Spleen (tissue), 11 donors: Measurements from ENCODE around the gene NIPAL4. TPM values are rescaled to one million over a fixed set of nuclear protein-coding genes. Genes with fewer than 3 reads are reported as not detected.

Experiments
- DNase-seq: peaks from one replicate; pipeline ENCODE4 v3.0.0-alpha.2; 2020
- H3K27ac ChIP-seq, 8 donors: fragments of 200-600 bp; sonication (generic) in 7 of 8; 1 replicate in 4 of 8; 2 replicates in 4 of 8; pipeline versions ENCODE4 v1.5.0 to v1.8.0; 2016 to 2021; ENCODE audit warnings: inconsistent platforms in 4 of 8, mild to moderate bottlenecking in 4 of 8, moderate library complexity in 1 of 8
- H3K27me3 ChIP-seq, 7 donors: fragments of 200-600 bp; sonication (generic) in 6 of 7; replicated peaks in 1 of 7; 1 replicate in 4 of 7; 2 replicates in 3 of 7; pipeline versions ENCODE4 v1.5.0 to v1.8.0; 2016 to 2021; ENCODE audit warnings: inconsistent platforms in 3 of 7, mild to moderate bottlenecking in 1 of 7
- H3K36me3 ChIP-seq, 6 donors: fragments of 200-600 bp; sonication (generic) in 5 of 6; 1 replicate in 4 of 6; 2 replicates in 2 of 6; pipeline versions ENCODE4 v1.5.0 to v1.8.0; 2016 to 2021; ENCODE audit warnings: inconsistent platforms in 2 of 6
- H3K4me1 ChIP-seq, 6 donors: fragments of 200-600 bp; sonication (generic) in 5 of 6; 1 replicate in 3 of 6; 2 replicates in 3 of 6; pipeline versions ENCODE4 v1.5.0 to v1.8.0; 2016 to 2021; ENCODE audit warnings: inconsistent platforms in 3 of 6
- H3K4me3 ChIP-seq, 8 donors: fragments of 200-600 bp; sonication (generic) in 7 of 8; 1 replicate in 4 of 8; 2 replicates in 4 of 8; pipeline versions ENCODE4 v1.5.0 to v1.8.0; 2016 to 2021; ENCODE audit warnings: inconsistent platforms in 4 of 8, mild to moderate bottlenecking in 4 of 8, moderate library complexity in 2 of 8
- H3K9me3 ChIP-seq, 8 donors: fragments of 200-600 bp; sonication (generic) in 7 of 8; 1 replicate in 4 of 8; 2 replicates in 4 of 8; pipeline versions ENCODE4 v1.5.0 to v1.8.0; 2016 to 2021; ENCODE audit warnings: inconsistent platforms in 4 of 8
- CTCF ChIP-seq, 11 experiments: fragments of 200-600 bp in 7 of 11; fragments of 450-650 bp in 4 of 11; sonication (generic) in 4 of 11; IDR thresholded peaks in 8 of 11; conservative IDR thresholded peaks in 3 of 11; 1 replicate in 7 of 11; 2 replicates in 4 of 11; pipeline versions ENCODE4 v1.4.0 to v1.8.0; 2016 to 2021; ENCODE audit warnings: antibody characterized with exemption in 11 of 11, inconsistent platforms in 4 of 11, mild to moderate bottlenecking in 1 of 11
- POLR2A ChIP-seq, 3 donors: fragments of 450-650 bp; IDR thresholded peaks; one replicate each; pipeline ENCODE4 v1.5.1; 2017; ENCODE audit warnings: antibody characterized with exemption in 3 of 3, mild to moderate bottlenecking in 1 of 3
- POLR2AphosphoS5 ChIP-seq, 3 donors: sonication (generic); formaldehyde crosslinking; IDR thresholded peaks; one replicate each; pipeline ENCODE4 v1.5.1; 2017; ENCODE audit warnings: antibody characterized with exemption in 3 of 3
- WGBS, 5 donors: extraction: QIAGEN DNeasy Blood & Tissue Kit in 3 of 5; methylation state at CpG; one replicate each; pipeline versions ENCODE4 v1.1.5 to v1.1.7; 2013 to 2018; 5-methylcytosine and 5-hydroxymethylcytosine counted together
- intact Hi-C: fragments of 100-400 bp; cut with DNase I; formaldehyde crosslinking; loops from one replicate; pipeline ENCODE4 v1.15.0; 2023; ENCODE audit warnings: low total_unique reads
- polyA plus RNA-seq, 3 donors: library from polyadenylated mRNA; stranded (reverse); fragments of 200-250 nt; gene quantifications; one replicate each; pipeline ENCODE4 v1.2.1, GENCODE V29; 2013
- total RNA-seq, 7 donors: library from RNA; depleted of rRNA in 3 of 7; stranded (reverse); fragments of >200 nt in 3 of 7; fragmentation: NEBNext Ultra II Directional in 4 of 7; extraction: Animal tissue kit (Norgen Biotek cat#: 25700) in 4 of 7; gene quantifications; one replicate each; pipeline versions ENCODE4 v1.1.0 to v1.2.1, GENCODE V29; 2016 to 2021
- donor health status: healthy with polysubstance abuse.
- donor health status: DM: no; HTN: no; CAD: no; lungs with moderate emphysema.
- donor health status: DM: no; HTN: no; CAD: no.
- donor health status: Bipolar disorder and iron deficiency.
- donor health status: healthy.
- donor health status: DM: no; HTN: no; CAD: no.
- donor health status: DM: yes; HTN: yes; CAD: no.

Gene NIPAL4
- total and polyA plus RNA-seq, 10 donors = 0.19 to 0.73 (median 0.44) TPM; not detected in 1

- 64 to 71% (median 67%) methylated on average over 9 of the region's 9 CpGs for WGBS, 5 donors
- no peaks in the 10 kb centered on the region for H3K36me3 ChIP-seq
- peaks cover 0 to 33% (median 15%) of the 10 kb centered on the region in 7 donors for H3K27me3 ChIP-seq
- H3K4me1 ChIP-seq = peaks cover 0 to 44% (median 19%) of the 10 kb centered on the region in 6 donors
- no peaks in the 10 kb centered on the region for H3K9me3 ChIP-seq
- H3K4me3 ChIP-seq = no peak overlapping the region
- no peak for DNase-seq
- peak overlapping the region in 2 of 8 donors; percentile 22 to 25 for H3K27ac ChIP-seq
- intact Hi-C loops = no loop called here
- TF ChIP-seq CTCF (IDR thresholded peaks at IDR 0.05 in 8 of 11, conservative IDR thresholded peaks at IDR 0.05 in 3 of 11) (no peak), POLR2AphosphoS5 (IDR thresholded peaks at IDR 0.05) (no peak), POLR2A (IDR thresholded peaks at IDR 0.05) (no peak)
Observed at GRCh38 chr5:157463621-157464518, 3.9 kb downstream of the NIPAL4 start.

GRCh38 chr5:157464519-157465171, 4.6 kb downstream of the NIPAL4 start:
- TF ChIP-seq POLR2AphosphoS5 (IDR thresholded peaks at IDR 0.05) (peak in 1 of 3 donors; percentile 62), POLR2A (IDR thresholded peaks at IDR 0.05) (no peak)
- peaks cover 0 to 28% (median 12%) of the 10 kb centered on the region in 7 donors for H3K27me3 ChIP-seq
- intact Hi-C loops = no loop called here
- no peak overlapping the region for H3K4me3 ChIP-seq
- WGBS, 5 donors = 23 to 43% (median 28%) methylated on average over 4 of the region's 4 CpGs
- H3K9me3 ChIP-seq = no peaks in the 10 kb centered on the region
- peaks cover 0 to 36% (median 16%) of the 10 kb centered on the region in 6 donors for H3K4me1 ChIP-seq
- no peaks in the 10 kb centered on the region for H3K36me3 ChIP-seq
- peak overlapping the region in 2 of 8 donors; percentile 22 to 25 for H3K27ac ChIP-seq
- no peak for DNase-seq

GRCh38 chr5:157468293-157468965, 8.4 kb downstream of the NIPAL4 start:
- WGBS, 5 donors = 94 to 98% (median 95%) methylated on average over 13 of the region's 13 CpGs
- intact Hi-C loops = no loop called here
- Histone ChIP-seq H3K4me1 (peaks cover 0 to 22% (median 5%) of the 10 kb centered on the region in 6 donors), H3K4me3 (no peak overlapping the region), H3K27ac (no peak overlapping the region), H3K9me3 (no peaks in the 10 kb centered on the region), H3K27me3 (no peaks in the 10 kb centered on the region), H3K36me3 (peaks cover 0 to 14% (median 0%) of the 10 kb centered on the region in 6 donors)
- no peak for DNase-seq
- TF ChIP-seq POLR2A (IDR thresholded peaks at IDR 0.05) = no peak
- TF ChIP-seq CTCF (IDR thresholded peaks at IDR 0.05 in 8 of 11, conservative IDR thresholded peaks at IDR 0.05 in 3 of 11) = no peak
- no peak for TF ChIP-seq POLR2AphosphoS5 (IDR thresholded peaks at IDR 0.05)

- Histone ChIP-seq H3K4me1 (peaks cover 0 to 22% (median 5%) of the 10 kb centered on the region in 6 donors), H3K27me3 (no peaks in the 10 kb centered on the region), H3K27ac (no peak overlapping the region), H3K4me3 (no peak overlapping the region), H3K36me3 (peaks cover 0 to 20% (median 0%) of the 10 kb centered on the region in 6 donors), H3K9me3 (no peaks in the 10 kb centered on the region)
- intact Hi-C loops = no loop called here
- DNase-seq = no peak
- TF ChIP-seq POLR2A (IDR thresholded peaks at IDR 0.05) (no peak), CTCF (IDR thresholded peaks at IDR 0.05 in 8 of 11, conservative IDR thresholded peaks at IDR 0.05 in 3 of 11) (peak in 1 of 11 experiments; percentile 7), POLR2AphosphoS5 (IDR thresholded peaks at IDR 0.05) (no peak)
- WGBS, 5 donors = 94 to 96% (median 95%) methylated on average over 7 of the region's 7 CpGs
Observed at GRCh38 chr5:157469073-157469472, 9.1 kb downstream of the NIPAL4 start.
